Skeletal muscle satellite cell (primary cell): Measurements from ENCODE around the gene ANKRD13D. TPM values are rescaled to one million over a fixed set of nuclear protein-coding genes. Genes with fewer than 3 reads are reported as not detected.

Source experiments
- H3K27me3 ChIP-seq: 2 replicates; pipeline ENCODE4 v1.7.0; 2013; ENCODE audit warnings: low read length; ENCODE audit not compliant: control insufficient read depth, insufficient read depth
- H3K36me3 ChIP-seq: 2 replicates; pipeline ENCODE4 v1.7.0; 2013; ENCODE audit warnings: mild to moderate bottlenecking, control low read depth, low read length; ENCODE audit not compliant: insufficient read depth
- H3K4me1 ChIP-seq: 2 replicates; pipeline ENCODE4 v1.7.0; 2013; ENCODE audit warnings: low read length; ENCODE audit not compliant: control insufficient read depth, insufficient read depth
- H3K4me2 ChIP-seq: 2 replicates; pipeline ENCODE4 v1.7.0; 2013; ENCODE audit warnings: mild to moderate bottlenecking, low read length
- H3K4me3 ChIP-seq: 2 replicates; pipeline ENCODE4 v1.7.0; 2013; ENCODE audit warnings: low read length
- H3K9ac ChIP-seq: 2 replicates; pipeline ENCODE4 v1.7.0; 2013; ENCODE audit warnings: mild to moderate bottlenecking, low read depth, low read length, moderate library complexity
- H3K9me3 ChIP-seq: replicated peaks from 2 replicates; pipeline ENCODE4 v1.7.0; 2013; ENCODE audit warnings: mild to moderate bottlenecking, control low read depth, low read length
- total RNA-seq: library from RNA; depleted of rRNA; stranded (reverse); fragments of >200 nt; gene quantifications from 2 replicates; pipeline ENCODE4 v1.2.3, GENCODE V29; 2012; rRNA removed

The ANKRD13D gene
- total RNA-seq = 29.1 and 29.4 TPM in 2 replicates

- Histone ChIP-seq H3K27me3 (no peaks in the 10 kb centered on the region), H3K9me3 (no peaks in the 10 kb centered on the region), H3K4me1 (peaks cover 37% of the 10 kb centered on the region), H3K4me2 (peak within 1 kb of the TSS; percentile 99), H3K4me3 (peak within 1 kb of the TSS; percentile 87), H3K9ac (peak within 1 kb of the TSS; percentile 86), H3K36me3 (peaks cover 52% of the 10 kb centered on the region)
Measured at GRCh38 chr11:67289226-67289650, at the start of gene ANKRD13D. Gene ANKRD13D (plus strand): TSS chr11:67289303. CDS start chr11:67289461, 158 bp downstream.

DNA sequence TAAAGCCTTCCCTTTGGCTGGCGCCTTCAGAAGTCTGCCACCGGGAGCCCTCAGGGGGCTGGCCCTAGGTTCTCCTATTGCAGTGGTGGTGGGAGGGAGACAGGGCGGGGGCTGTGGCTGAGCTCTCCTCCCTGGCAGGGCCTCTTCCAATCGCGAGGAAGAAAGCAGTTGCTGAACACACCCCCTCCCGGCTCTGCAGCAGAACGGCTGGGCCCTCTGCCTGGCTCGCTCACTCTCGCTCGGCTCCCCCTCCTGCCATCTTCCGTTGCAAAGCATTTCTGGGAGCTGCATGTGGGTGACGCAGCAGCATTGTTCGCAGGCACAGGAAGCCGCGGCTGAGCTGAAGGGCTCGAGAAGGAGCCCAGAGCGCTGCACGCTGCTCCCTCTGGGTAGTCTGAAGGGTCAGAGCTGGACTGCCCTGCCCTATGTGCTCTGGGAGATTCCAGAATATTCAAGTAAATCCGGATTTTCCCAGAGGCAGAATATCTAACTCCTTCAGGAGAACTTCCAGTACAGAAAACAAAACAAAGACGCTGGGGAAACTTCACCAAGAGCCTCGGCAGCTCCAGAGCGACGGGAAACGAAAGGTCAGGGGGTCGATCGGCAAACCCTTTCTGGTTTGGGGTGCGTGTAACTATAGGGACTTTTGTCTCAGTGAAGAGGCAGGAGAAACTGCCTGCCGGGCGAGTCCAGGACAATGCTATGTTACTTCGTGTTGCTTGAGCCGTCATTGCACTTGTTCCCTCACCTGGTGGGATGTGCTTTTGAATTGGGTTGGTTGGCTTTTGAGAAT, 49.1 kb upstream of the ANKRD13D start:
- no peaks in the 10 kb centered on the region for H3K9me3 ChIP-seq
- peak overlapping the region; percentile 95 for H3K9ac ChIP-seq
- H3K27me3 ChIP-seq = no peaks in the 10 kb centered on the region
- H3K4me3 ChIP-seq = peak overlapping the region; percentile 84
- H3K4me2 ChIP-seq = peak overlapping the region; percentile 83
- peaks cover 19% of the 10 kb centered on the region for H3K4me1 ChIP-seq
- peaks cover 21% of the 10 kb centered on the region for H3K36me3 ChIP-seq

- H3K4me3 ChIP-seq = peak overlapping the region; percentile 84
- H3K4me1 ChIP-seq = peaks cover 19% of the 10 kb centered on the region
- H3K9me3 ChIP-seq = no peaks in the 10 kb centered on the region
- no peaks in the 10 kb centered on the region for H3K27me3 ChIP-seq
- peak overlapping the region; percentile 83 for H3K4me2 ChIP-seq
- peaks cover 29% of the 10 kb centered on the region for H3K36me3 ChIP-seq
- peak overlapping the region; percentile 95 for H3K9ac ChIP-seq
Measured at GRCh38 chr11:67240576-67241389, 48.3 kb upstream of the ANKRD13D start.

DNA sequence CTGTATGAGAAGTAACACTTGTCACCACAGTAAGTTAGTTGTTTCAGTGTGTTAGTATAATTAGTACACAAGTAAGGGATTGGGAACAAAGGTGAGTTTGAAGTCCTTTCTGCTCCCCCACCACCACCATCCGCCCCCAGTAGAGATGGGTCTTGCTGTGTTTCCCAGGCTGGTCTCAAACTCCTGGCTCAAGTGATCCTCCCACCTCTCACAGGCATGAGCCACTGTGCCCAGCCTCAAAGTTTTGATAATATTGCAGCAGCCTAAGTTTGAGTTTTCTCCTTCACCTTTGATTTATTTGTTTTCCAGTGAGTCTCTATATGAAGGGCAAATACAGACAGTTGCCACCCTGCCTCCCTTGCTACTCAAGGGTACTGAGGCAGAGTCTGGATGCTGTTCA, 46.6 kb upstream of the ANKRD13D start:
- Histone ChIP-seq H3K4me1 (peaks cover 19% of the 10 kb centered on the region), H3K9ac (peak overlapping the region; percentile 95), H3K9me3 (no peaks in the 10 kb centered on the region), H3K4me3 (no peak overlapping the region), H3K4me2 (peak overlapping the region; percentile 83), H3K36me3 (peaks cover 45% of the 10 kb centered on the region), H3K27me3 (no peaks in the 10 kb centered on the region)

DNA sequence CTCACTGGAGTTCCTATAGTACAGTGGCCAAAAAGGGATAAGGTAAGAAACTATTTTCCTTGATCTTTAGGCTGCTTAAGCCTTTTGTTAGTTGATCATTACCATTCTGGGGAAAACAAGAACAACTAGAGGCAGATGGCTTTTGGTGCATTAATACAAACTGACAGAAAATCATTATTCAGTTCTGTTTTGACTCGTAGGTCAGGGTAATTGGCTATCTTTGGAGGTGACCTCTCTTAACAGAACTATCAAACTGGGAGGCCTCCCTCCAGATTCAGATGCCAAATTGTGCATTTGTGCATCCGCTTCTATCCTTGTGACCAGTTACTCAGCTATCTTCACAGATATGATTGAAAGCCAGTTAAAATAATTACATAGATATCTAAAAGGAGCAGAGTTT, 46.1 kb upstream of the ANKRD13D start:
- Histone ChIP-seq H3K9ac (no peak overlapping the region), H3K36me3 (peaks cover 50% of the 10 kb centered on the region), H3K4me3 (no peak overlapping the region)

GRCh38 chr11:67245046-67245445, 44.1 kb upstream of the ANKRD13D start:
- H3K4me2 ChIP-seq = no peak overlapping the region
- H3K9ac ChIP-seq = no peak overlapping the region
- peaks cover 21% of the 10 kb centered on the region for H3K4me1 ChIP-seq
- H3K9me3 ChIP-seq = no peaks in the 10 kb centered on the region
- no peak overlapping the region for H3K4me3 ChIP-seq
- no peaks in the 10 kb centered on the region for H3K27me3 ChIP-seq
- peaks cover 70% of the 10 kb centered on the region for H3K36me3 ChIP-seq

More for the DNA sequence above, 46.1 kb upstream of the ANKRD13D start:
- no peaks in the 10 kb centered on the region for H3K9me3 ChIP-seq
- peak overlapping the region; percentile 83 for H3K4me2 ChIP-seq
- H3K4me1 ChIP-seq = peaks cover 23% of the 10 kb centered on the region
- no peaks in the 10 kb centered on the region for H3K27me3 ChIP-seq

- Histone ChIP-seq H3K4me3 (no peak overlapping the region), H3K9ac (no peak overlapping the region), H3K4me1 (peaks cover 13% of the 10 kb centered on the region), H3K4me2 (no peak overlapping the region), H3K36me3 (peaks cover 93% of the 10 kb centered on the region), H3K27me3 (no peaks in the 10 kb centered on the region), H3K9me3 (no peaks in the 10 kb centered on the region)
Measured at GRCh38 chr11:67247946-67248550, 41.1 kb upstream of the ANKRD13D start.

- Histone ChIP-seq H3K4me2 (no peak overlapping the region), H3K9ac (no peak overlapping the region), H3K4me3 (no peak overlapping the region), H3K36me3 (peaks cover 96% of the 10 kb centered on the region), H3K4me1 (peaks cover 13% of the 10 kb centered on the region), H3K27me3 (no peaks in the 10 kb centered on the region), H3K9me3 (no peaks in the 10 kb centered on the region)
Measured at GRCh38 chr11:67248653-67249052, 40.5 kb upstream of the ANKRD13D start.

- Histone ChIP-seq H3K9me3 (no peaks in the 10 kb centered on the region), H3K27me3 (no peaks in the 10 kb centered on the region), H3K4me3 (no peak overlapping the region), H3K36me3 (peaks cover 98% of the 10 kb centered on the region), H3K4me2 (no peak overlapping the region), H3K9ac (no peak overlapping the region), H3K4me1 (peaks cover 13% of the 10 kb centered on the region)
Measured at GRCh38 chr11:67250059-67251043, 38.8 kb upstream of the ANKRD13D start.

GRCh38 chr11:67251841-67252240, 37.3 kb upstream of the ANKRD13D start:
- no peak overlapping the region for H3K9ac ChIP-seq
- no peak overlapping the region for H3K4me2 ChIP-seq
- peaks cover 96% of the 10 kb centered on the region for H3K36me3 ChIP-seq
- no peaks in the 10 kb centered on the region for H3K9me3 ChIP-seq
- peaks cover 13% of the 10 kb centered on the region for H3K4me1 ChIP-seq
- H3K27me3 ChIP-seq = no peaks in the 10 kb centered on the region
- no peak overlapping the region for H3K4me3 ChIP-seq
